HG03039 (cell line): Measurements from ENCODE around the gene IMPG1.

Source experiments
- ATAC-seq: cut with Tn5 transposase; IDR thresholded peaks from one replicate; pipeline ENCODE4 v1.9.1; 2021; ENCODE audit warnings: mild to moderate bottlenecking, moderate library complexity; ENCODE audit not compliant: unreplicated experiment

IMPG1 gene, protein sequence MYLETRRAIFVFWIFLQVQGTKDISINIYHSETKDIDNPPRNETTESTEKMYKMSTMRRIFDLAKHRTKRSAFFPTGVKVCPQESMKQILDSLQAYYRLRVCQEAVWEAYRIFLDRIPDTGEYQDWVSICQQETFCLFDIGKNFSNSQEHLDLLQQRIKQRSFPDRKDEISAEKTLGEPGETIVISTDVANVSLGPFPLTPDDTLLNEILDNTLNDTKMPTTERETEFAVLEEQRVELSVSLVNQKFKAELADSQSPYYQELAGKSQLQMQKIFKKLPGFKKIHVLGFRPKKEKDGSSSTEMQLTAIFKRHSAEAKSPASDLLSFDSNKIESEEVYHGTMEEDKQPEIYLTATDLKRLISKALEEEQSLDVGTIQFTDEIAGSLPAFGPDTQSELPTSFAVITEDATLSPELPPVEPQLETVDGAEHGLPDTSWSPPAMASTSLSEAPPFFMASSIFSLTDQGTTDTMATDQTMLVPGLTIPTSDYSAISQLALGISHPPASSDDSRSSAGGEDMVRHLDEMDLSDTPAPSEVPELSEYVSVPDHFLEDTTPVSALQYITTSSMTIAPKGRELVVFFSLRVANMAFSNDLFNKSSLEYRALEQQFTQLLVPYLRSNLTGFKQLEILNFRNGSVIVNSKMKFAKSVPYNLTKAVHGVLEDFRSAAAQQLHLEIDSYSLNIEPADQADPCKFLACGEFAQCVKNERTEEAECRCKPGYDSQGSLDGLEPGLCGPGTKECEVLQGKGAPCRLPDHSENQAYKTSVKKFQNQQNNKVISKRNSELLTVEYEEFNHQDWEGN

GRCh38 chr6:76072562-76072961, at the start of gene IMPG1:
Gene IMPG1 (minus strand): TSS chr6:76072662. CDS start chr6:76072488, 174 bp downstream.
- no peak for ATAC-seq

DNA sequence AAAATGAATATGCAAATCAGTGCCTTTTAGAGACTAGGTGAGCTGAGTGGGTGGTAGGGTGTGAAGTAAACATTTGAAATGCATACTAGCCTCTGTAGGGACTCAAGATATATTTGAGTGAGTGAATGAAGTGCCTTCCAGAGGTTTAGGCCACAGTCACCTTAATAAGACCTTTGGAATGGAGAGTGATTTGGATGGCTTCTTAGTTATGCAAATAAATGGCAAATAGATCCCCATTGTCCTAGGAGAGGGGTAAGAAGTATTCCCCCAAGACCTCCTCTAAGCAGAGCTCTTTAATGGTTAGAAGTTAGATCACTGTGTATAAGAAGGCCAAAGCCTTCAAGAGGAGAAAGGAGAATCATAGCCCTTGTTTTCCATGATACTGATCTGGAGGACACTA, 47.8 kb upstream of the IMPG1 start:
- no peak for ATAC-seq

GRCh38 chr6:76073281-76073680, 819 bp upstream of the IMPG1 start:
- no peak for ATAC-seq

GRCh38 chr6:76057469-76057868, 15.0 kb downstream of the IMPG1 start:
- no peak for ATAC-seq

DNA sequence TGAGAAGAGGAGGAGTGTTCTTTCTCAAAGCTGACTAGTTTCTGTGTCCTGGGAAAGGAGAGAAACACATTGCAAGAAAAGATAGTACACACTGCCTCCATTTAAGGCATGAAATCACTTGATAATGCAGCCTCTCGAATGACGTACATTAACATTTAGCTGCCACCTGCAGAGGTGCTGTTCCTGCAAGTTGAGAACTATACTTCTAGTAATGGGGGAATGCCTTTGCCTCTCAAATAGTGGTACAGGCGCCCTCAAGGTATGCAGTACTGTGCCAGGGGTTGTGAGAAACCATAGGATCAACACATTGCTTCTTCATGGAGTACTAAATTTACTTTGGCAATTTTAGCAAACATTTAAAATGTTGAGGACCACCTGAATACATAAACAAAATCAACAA, 20.1 kb downstream of the IMPG1 start:
- ATAC-seq = no peak

- ATAC-seq = no peak
Measured at GRCh38 chr6:76043690-76044089, 28.8 kb downstream of the IMPG1 start.

- no peak for ATAC-seq
Measured at GRCh38 chr6:76035713-76036112, 36.7 kb downstream of the IMPG1 start.

DNA sequence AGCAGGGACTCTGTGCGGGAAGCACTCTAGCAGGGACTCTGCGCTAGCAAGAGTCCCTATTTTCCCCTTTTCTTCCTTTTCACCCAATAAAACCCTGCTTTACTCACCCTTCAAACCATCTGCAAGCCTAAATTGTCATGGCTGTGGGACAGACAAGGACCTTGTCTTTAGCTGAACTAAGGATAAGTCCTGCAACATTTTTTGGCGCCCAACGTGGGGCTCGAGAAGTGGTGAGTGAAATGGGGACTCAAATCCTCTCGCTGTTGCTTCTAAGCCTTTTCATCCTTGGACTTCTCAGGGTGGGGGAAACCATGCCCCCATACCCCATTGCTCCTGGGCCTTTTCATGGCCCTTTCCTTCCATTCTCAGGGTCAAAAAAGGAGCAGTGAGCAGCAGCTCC, 46.4 kb downstream of the IMPG1 start:
- no peak for ATAC-seq

DNA sequence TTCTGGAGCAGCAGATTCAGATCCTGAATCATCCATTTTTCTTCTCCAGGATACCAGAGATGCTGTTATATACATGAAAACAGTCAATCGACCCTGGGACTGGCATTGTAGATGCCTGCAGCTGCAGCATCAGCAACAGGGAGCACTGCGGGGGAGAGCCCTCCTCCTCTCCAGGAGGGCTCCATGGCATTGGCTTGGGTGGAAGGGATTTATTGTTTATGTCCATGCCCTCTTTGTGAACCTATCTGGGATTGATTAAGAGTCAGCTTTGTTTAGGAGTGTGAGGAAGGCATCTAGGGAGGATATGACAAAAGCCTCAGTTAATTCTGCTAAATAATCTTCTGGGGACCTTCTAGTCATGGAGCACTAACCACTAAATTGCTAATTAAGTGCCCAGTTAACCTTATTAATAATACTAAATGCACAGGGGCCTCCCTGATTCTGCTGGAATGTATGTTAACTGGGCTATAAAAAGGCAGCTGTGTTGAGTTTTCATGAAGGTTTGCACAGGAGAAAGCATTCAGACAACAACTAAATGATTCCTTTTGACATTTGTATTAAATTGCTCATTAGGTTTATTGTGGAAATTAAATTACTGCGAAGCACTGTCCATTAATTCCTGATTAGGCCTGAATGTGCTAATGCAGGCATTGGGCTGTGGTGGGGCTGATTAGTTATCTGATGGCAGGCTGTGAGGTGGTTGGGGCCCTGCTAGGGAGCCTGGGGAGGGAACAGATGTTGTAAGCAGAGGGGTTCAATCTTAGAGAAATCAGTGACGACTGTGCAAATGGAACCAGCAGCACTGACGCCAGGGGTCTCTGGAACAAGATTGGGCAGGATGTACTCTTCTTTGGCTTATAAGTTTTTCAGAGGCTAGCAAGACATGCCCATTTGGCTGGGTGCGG, 57.6 kb downstream of the IMPG1 start:
- ATAC-seq = no peak

DNA sequence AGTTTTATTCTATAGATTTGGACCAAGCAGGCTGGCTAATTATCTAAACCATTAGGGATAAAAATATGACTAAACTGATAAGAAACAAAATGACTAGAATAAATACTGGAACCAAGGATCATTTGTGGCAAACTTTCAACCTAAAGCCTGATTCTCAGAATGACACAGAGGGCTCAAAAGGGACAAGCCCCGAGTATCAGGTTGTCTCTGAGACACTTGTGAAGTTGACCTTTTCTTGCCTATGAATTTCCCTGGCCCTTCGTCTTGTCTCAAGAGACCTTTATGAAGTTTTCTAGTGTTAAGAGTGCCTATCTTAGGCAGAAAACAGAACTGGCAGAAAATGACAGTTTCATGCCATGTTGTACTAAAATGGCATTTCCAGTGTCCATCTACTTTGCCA, 68.3 kb downstream of the IMPG1 start:
- ATAC-seq = peak; percentile 64

DNA sequence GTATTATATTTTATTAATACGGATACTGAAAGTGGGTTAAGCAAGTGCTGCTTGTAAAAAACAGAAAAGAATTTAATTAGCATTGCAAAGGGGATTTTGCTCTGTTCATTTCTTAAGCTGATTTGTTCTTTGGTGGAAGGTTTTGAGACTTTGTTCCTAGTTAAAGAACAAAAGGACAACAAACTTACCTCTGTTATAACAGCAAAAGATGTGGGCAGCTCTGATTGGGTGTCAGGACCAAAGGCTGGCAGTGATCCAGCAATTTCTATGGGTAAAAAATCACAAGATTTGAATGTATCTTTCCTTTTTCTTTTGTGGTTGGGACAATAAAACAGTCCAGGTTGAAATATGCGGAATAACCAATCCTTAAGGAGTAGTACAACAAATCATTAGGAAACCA, 68.8 kb downstream of the IMPG1 start:
- ATAC-seq = no peak

DNA sequence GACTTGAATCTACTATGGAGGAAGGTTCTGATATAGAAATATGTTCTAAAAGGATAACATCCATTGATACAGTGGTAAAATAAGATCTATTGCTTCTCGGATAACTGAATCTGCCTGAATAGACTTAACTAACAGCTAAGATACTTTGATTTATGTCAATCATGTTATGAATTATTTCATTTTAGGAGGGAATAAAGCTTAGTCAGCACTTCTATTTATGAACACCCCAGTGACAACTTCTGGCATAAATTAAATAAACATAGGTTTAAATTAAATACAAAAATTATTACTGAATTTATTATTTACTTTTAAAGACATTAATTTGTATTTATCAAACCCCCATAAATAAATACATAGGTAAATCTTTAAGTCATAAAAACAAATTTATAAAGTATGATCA, 69.3 kb downstream of the IMPG1 start:
- no peak for ATAC-seq

- no peak for ATAC-seq
Measured at GRCh38 chr6:76000629-76001028, 71.8 kb downstream of the IMPG1 start.

- ATAC-seq = no peak
Measured at GRCh38 chr6:75997696-75998095, 74.8 kb downstream of the IMPG1 start.

DNA sequence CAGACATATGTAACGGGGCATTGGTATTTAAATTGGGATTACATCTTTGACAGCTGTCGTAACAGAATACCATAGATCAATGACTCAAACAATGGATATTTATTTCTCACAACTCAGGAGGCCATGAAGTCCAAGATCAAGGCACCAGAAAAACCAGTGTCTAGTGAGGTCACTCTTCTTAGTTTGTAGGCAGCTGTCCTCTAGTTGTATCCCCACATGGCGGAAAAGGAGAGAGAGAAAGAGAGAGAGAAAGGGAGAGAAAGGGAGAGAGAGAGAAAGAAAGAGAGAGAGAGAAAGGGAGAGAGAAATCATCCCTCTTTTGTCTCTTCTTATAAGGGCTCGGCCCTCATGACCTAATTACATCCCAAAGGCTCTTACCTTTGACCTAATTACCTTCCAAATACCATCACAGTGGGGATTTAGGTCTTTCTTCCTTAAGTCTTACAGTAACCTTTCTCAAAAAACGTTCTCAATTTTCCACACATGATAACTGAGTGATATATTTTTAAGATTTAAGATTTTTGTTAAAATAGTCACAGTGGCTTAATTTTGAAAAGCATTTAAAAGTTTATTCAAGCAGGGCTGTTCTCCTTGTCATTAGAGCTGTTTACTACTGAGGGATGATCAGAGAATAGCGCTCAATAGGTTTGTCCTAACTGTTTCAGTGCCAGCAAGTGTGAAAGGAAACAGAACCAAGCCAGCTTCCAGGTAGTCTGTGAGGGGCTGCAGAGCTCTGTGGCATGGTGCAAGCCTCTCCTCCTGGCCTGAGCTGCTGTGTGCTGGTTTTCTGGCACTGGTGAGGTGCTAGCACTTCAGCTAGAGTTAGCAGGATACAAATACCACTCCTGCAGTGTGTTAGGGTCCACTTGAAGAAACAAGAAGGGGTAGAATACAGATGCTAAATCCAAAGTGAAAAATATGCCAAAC, 79.0 kb downstream of the IMPG1 start:
- no peak for ATAC-seq

GRCh38 chr6:75991941-75992340, 80.5 kb downstream of the IMPG1 start:
- no peak for ATAC-seq

- no peak for ATAC-seq
Measured at GRCh38 chr6:75986935-75987334, 85.5 kb downstream of the IMPG1 start.

DNA sequence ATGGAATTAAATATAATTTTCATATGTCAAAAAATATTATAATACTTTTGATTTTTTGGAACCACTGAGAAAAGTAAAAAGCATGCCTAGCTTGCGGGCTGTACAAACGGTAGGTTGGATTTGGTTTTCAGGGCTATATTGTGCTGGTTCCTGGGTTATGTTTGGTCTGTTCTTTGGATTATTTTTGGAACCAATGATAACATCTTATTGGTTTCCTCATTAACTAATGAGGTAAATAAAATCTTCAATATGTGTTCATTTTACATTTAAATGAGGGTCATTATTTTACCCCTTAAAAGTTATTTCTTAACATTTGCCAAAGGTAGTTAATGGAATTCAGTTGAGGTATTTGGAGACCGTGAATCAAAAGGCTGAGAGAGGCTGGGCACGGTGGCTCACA, 96.6 kb downstream of the IMPG1 start:
- no peak for ATAC-seq

DNA sequence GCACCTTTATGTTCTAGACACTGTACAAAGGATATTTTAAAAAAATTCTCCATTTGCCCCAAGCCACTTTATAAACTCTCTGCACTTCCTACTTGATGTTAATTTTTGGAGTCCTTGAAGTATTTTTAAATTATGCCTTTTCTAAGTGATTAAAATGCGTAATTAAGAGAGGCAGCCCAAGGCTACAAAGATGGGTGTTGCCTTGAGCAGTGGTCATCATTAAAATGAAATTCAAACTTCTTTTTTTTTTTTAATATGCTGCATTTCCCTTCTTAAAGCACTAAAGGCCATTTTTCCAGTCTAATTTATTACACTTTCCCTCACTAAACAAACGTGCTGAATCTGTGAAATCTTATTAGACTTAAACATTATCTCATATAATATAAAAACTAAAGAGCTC, 102.4 kb downstream of the IMPG1 start:
- ATAC-seq = no peak

- no peak for ATAC-seq
Measured at GRCh38 chr6:75968143-75968542, 104.3 kb downstream of the IMPG1 start.
